Measurements from ENCODE around the gene TBC1D10A. TPM values are rescaled to one million over a fixed set of nuclear protein-coding genes. Genes with fewer than 3 reads are reported as not detected.

TBC1D10A gene
- polyA plus RNA-seq, 4 donors: 11.7 to 17.6 (median 14.4) TPM

- DNase-seq (ENCODE audit: low read depth in 4 of 4, low spot score in 3 of 4): no peak
Observed at GRCh38 chr22:30323246-30323645, 3.5 kb downstream of the TBC1D10A start.

GRCh38 chr22:30321461-30321860 is 5.3 kb downstream of the TBC1D10A start:
- no peak for DNase-seq (ENCODE audit: low read depth in 4 of 4, low spot score in 3 of 4)

GRCh38 chr22:30320021-30320556 is 6.7 kb downstream of the TBC1D10A start:
- no peak for DNase-seq (ENCODE audit: low read depth in 4 of 4, low spot score in 3 of 4)

- DNase-seq (ENCODE audit: low read depth in 4 of 4, low spot score in 3 of 4): no peak
Observed at GRCh38 chr22:30318799-30319419, 7.8 kb downstream of the TBC1D10A start.

- DNase-seq (ENCODE audit: low read depth in 4 of 4, low spot score in 3 of 4): no peak
Observed at GRCh38 chr22:30317778-30318177, 9.0 kb downstream of the TBC1D10A start.

- no peak for DNase-seq (ENCODE audit: low read depth in 4 of 4, low spot score in 3 of 4)
Observed at GRCh38 chr22:30315962-30316576, 10.7 kb downstream of the TBC1D10A start.

GRCh38 chr22:30314915-30315314 is 11.8 kb downstream of the TBC1D10A start:
- no peak for DNase-seq (ENCODE audit: low read depth in 4 of 4, low spot score in 3 of 4)

GRCh38 chr22:30313527-30314363 is 13.0 kb downstream of the TBC1D10A start:
- no peak for DNase-seq (ENCODE audit: low read depth in 4 of 4, low spot score in 3 of 4)

- DNase-seq (ENCODE audit: low read depth in 4 of 4, low spot score in 3 of 4): no peak
Observed at GRCh38 chr22:30312053-30312452, 14.7 kb downstream of the TBC1D10A start.

- no peak for DNase-seq (ENCODE audit: low read depth in 4 of 4, low spot score in 3 of 4)
Observed at GRCh38 chr22:30310881-30311771, 15.6 kb downstream of the TBC1D10A start.

- no peak for DNase-seq (ENCODE audit: low read depth in 4 of 4, low spot score in 3 of 4)
Observed at GRCh38 chr22:30309951-30310741, 16.6 kb downstream of the TBC1D10A start.

- DNase-seq (ENCODE audit: low read depth in 4 of 4, low spot score in 3 of 4): no peak
Observed at GRCh38 chr22:30308518-30309230, 18.1 kb downstream of the TBC1D10A start.

GRCh38 chr22:30308093-30308492 is 18.6 kb downstream of the TBC1D10A start:
- DNase-seq (ENCODE audit: low read depth in 4 of 4, low spot score in 3 of 4): no peak

GRCh38 chr22:30307041-30307574 is 19.6 kb downstream of the TBC1D10A start:
- no peak for DNase-seq (ENCODE audit: low read depth in 4 of 4, low spot score in 3 of 4)

- DNase-seq (ENCODE audit: low read depth in 4 of 4, low spot score in 3 of 4): no peak
Observed at GRCh38 chr22:30306627-30307011, 20.1 kb downstream of the TBC1D10A start.

- no peak for DNase-seq (ENCODE audit: low read depth in 4 of 4, low spot score in 3 of 4)
Observed at GRCh38 chr22:30305906-30306626, 20.7 kb downstream of the TBC1D10A start.

- no peak for DNase-seq (ENCODE audit: low read depth in 4 of 4, low spot score in 3 of 4)
Observed at GRCh38 chr22:30305519-30305905, 21.2 kb downstream of the TBC1D10A start.

Measured in right renal pelvis (tissue), 4 donors.